B cell (primary cell): ENCODE results near the gene LRSAM1. TPM values are rescaled to one million over a fixed set of nuclear protein-coding genes. Genes with fewer than 3 reads are reported as not detected.

Source experiments
- ATAC-seq: fragments of 200-7000 bp; cut with Tn5 transposase; one replicate; pipeline ENCODE4 v1.10.0; 2021; ENCODE audit warnings: low read depth, mild to moderate bottlenecking, moderate number of reproducible peaks, moderate library complexity
- CTCF ChIA-PET: fragments of 350-600 bp; sonication (Branson Sonifier 250); formaldehyde crosslinking; loops from one replicate; lab custom pipeline; 2021; ENCODE audit warnings: antibody characterized with exemption, inconsistent platforms; lab: Charles Lee
- POLR2A ChIA-PET: fragments of 350-600 bp; sonication (Branson Sonifier 250); formaldehyde crosslinking; loops from one replicate; lab custom pipeline; 2021; ENCODE audit warnings: antibody characterized with exemption; lab: Charles Lee
- DNase-seq: peaks from one replicate; pipeline ENCODE4 v3.0.0; 2013
- H2AFZ ChIP-seq: 2 replicates; pipeline ENCODE4 v1.6.1; 2012; ENCODE audit warnings: mild to moderate bottlenecking, low read depth, low read length; ENCODE audit not compliant: insufficient read depth, poor library complexity, severe bottlenecking
- H3K27ac ChIP-seq, 2 donors: 1 replicate in 1 of 2; 2 replicates in 1 of 2; pipeline ENCODE4 v1.5.1; 2012 to 2013; ENCODE audit warnings: low read length in 2 of 2, mild to moderate bottlenecking in 2 of 2, moderate library complexity in 1 of 2
- H3K27me3 ChIP-seq, 4 experiments: fragments of 200-600 bp in 1 of 4; sonication (generic) in 1 of 4; replicated peaks in 1 of 4; 1 replicate in 2 of 4; 2 replicates in 2 of 4; pipeline versions ENCODE4 v1.6.1 to v1.7.0; 2013 to 2016; ENCODE audit warnings: low read length in 3 of 4, mild to moderate bottlenecking in 2 of 4, mixed read lengths in 1 of 4, moderate library complexity in 1 of 4; ENCODE audit not compliant: insufficient read depth in 4 of 4, control insufficient read depth in 3 of 4; ENCODE audit errors: control extremely low read depth in 1 of 4
- H3K36me3 ChIP-seq, 2 experiments: replicated peaks in 1 of 2; 1 replicate in 1 of 2; 2 replicates in 1 of 2; pipeline versions ENCODE4 v1.6.1 to v1.7.1; 2013; ENCODE audit warnings: low read length in 1 of 2; ENCODE audit not compliant: insufficient read depth in 2 of 2, control insufficient read depth in 1 of 2; ENCODE audit errors: control extremely low read depth in 1 of 2, extremely low read depth in 1 of 2
- H3K4me1 ChIP-seq, 2 donors: fragments of 200-600 bp in 1 of 2; sonication (generic) in 1 of 2; 1 replicate in 1 of 2; 2 replicates in 1 of 2; pipeline versions ENCODE4 v1.5.1 to v1.6.1; 2013 to 2017; ENCODE audit warnings: low read length in 2 of 2; ENCODE audit not compliant: control insufficient read depth in 2 of 2, insufficient read depth in 2 of 2
- H3K4me2 ChIP-seq: replicated peaks from 2 replicates; pipeline ENCODE3; 2012; ENCODE audit warnings: mild to moderate bottlenecking, low read depth, low read length; ENCODE audit not compliant: poor library complexity, severe bottlenecking
- H3K4me3 ChIP-seq, 5 experiments: fragments of 200-600 bp in 1 of 5; sonication (generic) in 1 of 5; 1 replicate in 3 of 5; 2 replicates in 2 of 5; pipeline versions ENCODE4 v1.5.1 to v1.7.0; 2011 to 2016; ENCODE audit warnings: low read length in 4 of 5, mild to moderate bottlenecking in 4 of 5, low read depth in 2 of 5, control low read depth in 1 of 5, moderate library complexity in 1 of 5; ENCODE audit not compliant: insufficient read depth in 1 of 5; ENCODE audit errors: control extremely low read depth in 1 of 5, extremely low read depth in 1 of 5
- H3K79me2 ChIP-seq: fragments of 200-600 bp; sonication (generic); one replicate; pipeline ENCODE4 v1.6.0; 2016; ENCODE audit warnings: low read length; ENCODE audit not compliant: control insufficient read depth, insufficient read depth
- H3K9ac ChIP-seq: fragments of 200-600 bp; sonication (generic); 2 replicates; pipeline ENCODE4 v1.6.1; 2017; ENCODE audit warnings: mild to moderate bottlenecking, low read length, moderate library complexity
- H3K9me3 ChIP-seq, 3 donors: one replicate each; pipeline versions ENCODE4 v1.6.1 to v1.7.1; 2013; ENCODE audit warnings: low read length in 2 of 3; ENCODE audit not compliant: control insufficient read depth in 2 of 3, insufficient read depth in 1 of 3; ENCODE audit errors: control extremely low read depth in 1 of 3
- H4K20me1 ChIP-seq: 2 replicates; pipeline ENCODE4 v1.6.0; 2012; ENCODE audit warnings: mild to moderate bottlenecking, low read length; ENCODE audit not compliant: insufficient read depth, control insufficient read depth, poor library complexity, severe bottlenecking
- H3K27ac Mint-ChIP-seq: one replicate; pipeline ENCODE4 v1.8.0; 2021; ENCODE audit warnings: mixed read lengths
- H3K27me3 Mint-ChIP-seq: one replicate; pipeline ENCODE4 v1.8.0; 2021; ENCODE audit warnings: mixed read lengths
- H3K4me1 Mint-ChIP-seq: one replicate; pipeline ENCODE4 v1.8.0; 2021; ENCODE audit warnings: mixed read lengths
- H3K4me3 Mint-ChIP-seq: one replicate; pipeline ENCODE4 v1.8.0; 2021; ENCODE audit warnings: mixed read lengths
- H3K9me3 Mint-ChIP-seq: one replicate; pipeline ENCODE4 v1.8.0; 2022; ENCODE audit warnings: mixed read lengths; ENCODE audit not compliant: insufficient read depth
- EZH2 ChIP-seq: IDR thresholded peaks from 2 replicates; pipeline ENCODE4 v1.6.1; 2012; ENCODE audit warnings: borderline replicate concordance, low read depth, mild to moderate bottlenecking, moderate library complexity, low read length; ENCODE audit not compliant: insufficient read depth, poor library complexity, severe bottlenecking
- WGBS: methylation state at CpG from one replicate; pipeline ENCODE4 v1.1.5; 2013; ENCODE audit warnings: missing lambda C conversion rate; ENCODE audit not compliant: insufficient coverage; 5-methylcytosine and 5-hydroxymethylcytosine counted together
- intact Hi-C: fragments of 100-400 bp; cut with micrococcal nuclease; formaldehyde crosslinking; loops from one replicate; pipeline ENCODE4 v1.10.0; 2022
- polyA plus RNA-seq: library from polyadenylated mRNA; depleted of rRNA; stranded (reverse); fragments of >200 nt; gene quantifications from 2 replicates; pipeline ENCODE4 v1.2.3, GENCODE V29; 2012
- total RNA-seq, 2 donors: library from RNA; stranded (reverse); fragments of 120-200 nt in 1 of 2; gene quantifications; 1 replicate in 1 of 2; 2 replicates in 1 of 2; pipeline versions ENCODE4 v1.2.3 to v1.2.4, GENCODE V29; 2013 to 2022
- TF ChIP-seq, protein P1 (sequence below): fragments of 200-600 bp; IDR thresholded peaks from one replicate; pipeline ENCODE4 v1.8.0; 2022; ENCODE audit warnings: antibody characterized with exemption, mild to moderate bottlenecking

LRSAM1 gene
- total and polyA plus RNA-seq, 2 donors (not counting 1 experiment from before 2014, with no cell fraction given) = 30.6 to 39.8 TPM

DNA sequence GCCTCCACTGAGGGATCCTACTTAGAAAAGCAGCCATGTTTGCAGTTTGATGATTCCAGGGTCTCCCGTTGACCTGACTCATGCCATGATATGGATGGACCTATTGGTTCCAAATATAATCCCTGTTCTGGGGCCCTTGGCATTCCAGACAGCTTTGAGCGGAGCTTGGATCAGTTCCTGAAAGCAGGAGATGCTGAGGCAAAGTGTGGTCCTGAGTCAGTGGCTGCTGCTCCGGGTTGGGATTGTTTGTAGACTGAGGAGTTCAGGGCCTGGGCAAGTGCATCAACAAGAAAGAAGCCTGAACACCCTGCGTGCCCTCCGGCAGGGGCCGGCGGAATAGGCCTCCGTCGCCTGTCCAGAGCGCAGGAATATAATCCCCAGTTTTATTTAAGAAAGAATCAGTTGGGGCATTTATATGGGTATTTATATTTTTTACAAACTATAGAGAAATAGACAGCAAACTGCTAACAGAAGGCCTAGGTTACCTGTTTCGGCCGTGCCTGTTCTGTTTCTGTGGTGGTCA lies 50.6 kb downstream of the LRSAM1 start:
- ATAC-seq = no peak
- Histone ChIP-seq H3K79me2 (no peaks in the 10 kb centered on the region), H3K4me2 (no peak overlapping the region), H3K27ac (no peak overlapping the region), H3K36me3 (peaks cover 0 to 17% of the 10 kb centered on the region in 2 experiments), H2AFZ (no peak overlapping the region), H4K20me1 (no peaks in the 10 kb centered on the region), H3K27me3 (no peaks in the 10 kb centered on the region), H3K9me3 (no peaks in the 10 kb centered on the region), H3K4me1 (no peaks in the 10 kb centered on the region), H3K4me3 (no peak overlapping the region), H3K9ac (no peak overlapping the region)
- H3K27ac Mint-ChIP-seq = no peak overlapping the region
- no peaks in the 10 kb centered on the region for H3K4me1 Mint-ChIP-seq
- CTCF ChIA-PET = interaction anchor here (1.5 to 3.9 kb wide), 2 partner anchors 83 to 420 kb away, joined by 6 to 50 read pairs; no protein-coding TSS in a partner anchor
- no peak for TF ChIP-seq EZH2
- TF ChIP-seq, protein P1, sequence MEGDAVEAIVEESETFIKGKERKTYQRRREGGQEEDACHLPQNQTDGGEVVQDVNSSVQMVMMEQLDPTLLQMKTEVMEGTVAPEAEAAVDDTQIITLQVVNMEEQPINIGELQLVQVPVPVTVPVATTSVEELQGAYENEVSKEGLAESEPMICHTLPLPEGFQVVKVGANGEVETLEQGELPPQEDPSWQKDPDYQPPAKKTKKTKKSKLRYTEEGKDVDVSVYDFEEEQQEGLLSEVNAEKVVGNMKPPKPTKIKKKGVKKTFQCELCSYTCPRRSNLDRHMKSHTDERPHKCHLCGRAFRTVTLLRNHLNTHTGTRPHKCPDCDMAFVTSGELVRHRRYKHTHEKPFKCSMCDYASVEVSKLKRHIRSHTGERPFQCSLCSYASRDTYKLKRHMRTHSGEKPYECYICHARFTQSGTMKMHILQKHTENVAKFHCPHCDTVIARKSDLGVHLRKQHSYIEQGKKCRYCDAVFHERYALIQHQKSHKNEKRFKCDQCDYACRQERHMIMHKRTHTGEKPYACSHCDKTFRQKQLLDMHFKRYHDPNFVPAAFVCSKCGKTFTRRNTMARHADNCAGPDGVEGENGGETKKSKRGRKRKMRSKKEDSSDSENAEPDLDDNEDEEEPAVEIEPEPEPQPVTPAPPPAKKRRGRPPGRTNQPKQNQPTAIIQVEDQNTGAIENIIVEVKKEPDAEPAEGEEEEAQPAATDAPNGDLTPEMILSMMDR = no peak
- 100% methylated on average over 3 of the region's 12 CpGs for WGBS
- H3K27me3 Mint-ChIP-seq = no peaks in the 10 kb centered on the region
- H3K4me3 Mint-ChIP-seq = no peak overlapping the region
- POLR2A ChIA-PET = no interaction called here
- H3K9me3 Mint-ChIP-seq = no peaks in the 10 kb centered on the region
- intact Hi-C loops = no loop called here
- no peak for DNase-seq

DNA sequence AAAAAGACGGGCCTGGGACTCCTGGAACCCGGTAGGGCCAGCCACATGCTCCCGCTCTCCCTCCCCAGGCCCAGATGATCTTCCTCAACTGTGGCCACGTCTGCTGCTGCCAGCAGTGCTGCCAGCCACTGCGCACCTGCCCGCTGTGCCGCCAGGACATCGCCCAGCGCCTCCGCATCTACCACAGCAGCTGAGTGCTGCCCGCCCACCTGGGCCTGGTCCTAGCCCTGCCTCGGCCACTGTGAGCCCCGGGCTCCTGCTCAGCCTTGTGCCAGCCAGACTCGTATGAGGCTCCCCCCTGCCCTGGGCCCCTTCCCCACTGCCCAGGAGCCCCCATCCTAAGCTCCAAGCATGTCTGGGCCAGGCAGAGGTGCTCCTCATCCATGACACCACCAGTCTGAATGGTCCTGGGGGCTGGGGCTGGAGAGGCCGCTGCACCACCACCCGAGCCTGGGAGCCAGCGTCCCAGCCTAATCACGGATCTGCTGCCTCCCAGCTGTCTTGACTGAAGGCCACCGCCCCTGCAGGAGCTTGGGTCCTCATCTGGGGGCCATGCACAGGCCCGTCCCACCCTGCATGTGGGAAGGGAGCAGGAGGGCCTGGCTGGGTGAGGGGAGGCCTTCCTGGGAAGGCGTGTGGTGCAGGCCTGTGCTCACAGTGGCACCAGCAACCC lies 51.5 kb downstream of the LRSAM1 start:
- no peak overlapping the region for H3K27ac ChIP-seq
- no peaks in the 10 kb centered on the region for H3K4me1 Mint-ChIP-seq
- intact Hi-C loops = no loop called here
- H3K27me3 Mint-ChIP-seq = no peaks in the 10 kb centered on the region
- peaks cover 0 to 9% of the 10 kb centered on the region in 2 experiments for H3K36me3 ChIP-seq
- TF ChIP-seq, protein P1 = no peak
- TF ChIP-seq EZH2 = no peak
- no peak for DNase-seq
- no peak for ATAC-seq
- no peaks in the 10 kb centered on the region for H3K4me1 ChIP-seq
- H3K79me2 ChIP-seq = no peaks in the 10 kb centered on the region
- ChIA-PET CTCF (interaction anchor here (0.9 to 3.9 kb wide), 10 partner anchors 8 to 419 kb away, joined by 3 to 50 read pairs (median 5); partner anchors contain the start of gene TOR2A), POLR2A (no interaction called here)
- H3K9me3 ChIP-seq = no peaks in the 10 kb centered on the region
- 92% methylated on average over 18 of the region's 21 CpGs for WGBS
- H2AFZ ChIP-seq = no peak overlapping the region
- H3K4me3 Mint-ChIP-seq = no peak overlapping the region
- H3K27ac Mint-ChIP-seq = no peak overlapping the region
- no peaks in the 10 kb centered on the region for H3K27me3 ChIP-seq
- H3K4me2 ChIP-seq = no peak overlapping the region
- no peaks in the 10 kb centered on the region for H4K20me1 ChIP-seq
- no peak overlapping the region for H3K4me3 ChIP-seq
- no peaks in the 10 kb centered on the region for H3K9me3 Mint-ChIP-seq
- H3K9ac ChIP-seq = no peak overlapping the region
